Osteocyte (in vitro differentiated cells): ENCODE results near the gene RNPEPL1. TPM values are rescaled to one million over a fixed set of nuclear protein-coding genes. Genes with fewer than 3 reads are reported as not detected.
"Not testable (repeated sequence)": the region's sequence is repeated elsewhere in the genome, so short reads cannot be mapped to it uniquely, and the experiment has no call there.

Experiments used
- DNase-seq: peaks from one replicate; pipeline ENCODE4 v3.0.0; 2021; ENCODE audit warnings: mixed read lengths; ENCODE audit not compliant: unreplicated experiment; ENCODE audit errors: extremely low spot score
- H3K27ac Mint-ChIP-seq: one replicate; pipeline ENCODE4 v1.8.0; 2021; ENCODE audit warnings: mild to moderate bottlenecking, mixed read lengths; ENCODE audit not compliant: unreplicated experiment
- H3K27me3 Mint-ChIP-seq: one replicate; pipeline ENCODE4 v1.8.0; 2021; ENCODE audit warnings: mixed read lengths; ENCODE audit not compliant: unreplicated experiment
- H3K36me3 Mint-ChIP-seq: one replicate; pipeline ENCODE4 v1.8.0; 2021; ENCODE audit warnings: mixed read lengths; ENCODE audit not compliant: unreplicated experiment
- H3K4me1 Mint-ChIP-seq: one replicate; pipeline ENCODE4 v1.8.0; 2021; ENCODE audit warnings: mixed read lengths; ENCODE audit not compliant: unreplicated experiment
- H3K4me3 Mint-ChIP-seq: one replicate; pipeline ENCODE4 v1.8.0; 2021; ENCODE audit warnings: mild to moderate bottlenecking, moderate library complexity, mixed read lengths; ENCODE audit not compliant: unreplicated experiment
- H3K9me3 Mint-ChIP-seq: one replicate; pipeline ENCODE4 v1.8.0; 2021; ENCODE audit warnings: mixed read lengths; ENCODE audit not compliant: unreplicated experiment
- total RNA-seq: library from RNA; stranded (reverse); gene quantifications from 2 replicates; pipeline ENCODE4 v1.2.1, GENCODE V29; 2021
- TF ChIP-seq, protein P1 (sequence below): fragments of 200-600 bp; sonication (generic); IDR thresholded peaks from 2 replicates; pipeline ENCODE4 v1.5.0; 2021; ENCODE audit warnings: antibody characterized with exemption, mild to moderate bottlenecking, moderate library complexity

RNPEPL1 gene
- total RNA-seq, 1 donor from 2014 or later: 56.5 TPM

DNA sequence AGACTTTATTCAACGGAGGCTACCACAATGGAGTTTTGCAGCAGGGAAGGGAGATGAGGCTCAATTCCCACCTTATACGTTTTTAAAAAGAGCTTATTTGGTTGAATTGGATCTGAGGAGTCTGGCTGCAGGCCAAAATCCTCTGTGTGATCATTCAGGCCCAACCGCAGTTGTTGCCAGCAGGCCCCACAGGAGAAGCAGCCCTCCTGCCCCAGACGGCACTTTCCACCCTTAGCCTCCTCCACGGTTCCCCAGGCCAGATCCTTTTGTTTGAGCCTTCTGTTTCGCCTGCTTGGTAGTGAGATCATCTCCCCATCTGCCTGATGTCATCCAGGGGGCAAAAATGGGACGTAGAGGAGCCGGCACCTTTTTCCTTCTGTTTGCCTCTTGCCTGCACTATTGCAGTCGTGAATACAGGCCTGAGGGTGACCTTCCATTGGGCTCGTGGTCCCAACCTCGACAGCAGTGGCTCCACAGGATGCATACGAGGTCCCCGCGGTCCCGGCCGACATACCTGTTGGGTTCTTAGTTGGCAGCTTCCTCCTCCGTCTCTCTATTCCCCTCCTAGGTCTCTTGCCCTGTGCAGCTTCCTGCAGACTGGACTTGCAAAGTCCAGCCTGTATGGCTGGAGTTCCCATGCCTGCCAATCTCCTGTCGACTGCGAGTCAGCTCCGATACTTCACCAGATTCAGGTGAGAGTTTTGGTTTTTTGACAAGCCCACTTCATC is 47.7 kb downstream of the RNPEPL1 start:
- Mint-ChIP-seq H3K4me3 (no peak overlapping the region), H3K27ac (no peak overlapping the region), H3K36me3 (peaks cover 16% of the 10 kb centered on the region), H3K9me3 (peaks cover 5% of the 10 kb centered on the region), H3K4me1 (no peaks in the 10 kb centered on the region), H3K27me3 (no peaks in the 10 kb centered on the region)
- DNase-seq: no peak
- TF ChIP-seq, protein P1, sequence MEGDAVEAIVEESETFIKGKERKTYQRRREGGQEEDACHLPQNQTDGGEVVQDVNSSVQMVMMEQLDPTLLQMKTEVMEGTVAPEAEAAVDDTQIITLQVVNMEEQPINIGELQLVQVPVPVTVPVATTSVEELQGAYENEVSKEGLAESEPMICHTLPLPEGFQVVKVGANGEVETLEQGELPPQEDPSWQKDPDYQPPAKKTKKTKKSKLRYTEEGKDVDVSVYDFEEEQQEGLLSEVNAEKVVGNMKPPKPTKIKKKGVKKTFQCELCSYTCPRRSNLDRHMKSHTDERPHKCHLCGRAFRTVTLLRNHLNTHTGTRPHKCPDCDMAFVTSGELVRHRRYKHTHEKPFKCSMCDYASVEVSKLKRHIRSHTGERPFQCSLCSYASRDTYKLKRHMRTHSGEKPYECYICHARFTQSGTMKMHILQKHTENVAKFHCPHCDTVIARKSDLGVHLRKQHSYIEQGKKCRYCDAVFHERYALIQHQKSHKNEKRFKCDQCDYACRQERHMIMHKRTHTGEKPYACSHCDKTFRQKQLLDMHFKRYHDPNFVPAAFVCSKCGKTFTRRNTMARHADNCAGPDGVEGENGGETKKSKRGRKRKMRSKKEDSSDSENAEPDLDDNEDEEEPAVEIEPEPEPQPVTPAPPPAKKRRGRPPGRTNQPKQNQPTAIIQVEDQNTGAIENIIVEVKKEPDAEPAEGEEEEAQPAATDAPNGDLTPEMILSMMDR: no peak

DNA sequence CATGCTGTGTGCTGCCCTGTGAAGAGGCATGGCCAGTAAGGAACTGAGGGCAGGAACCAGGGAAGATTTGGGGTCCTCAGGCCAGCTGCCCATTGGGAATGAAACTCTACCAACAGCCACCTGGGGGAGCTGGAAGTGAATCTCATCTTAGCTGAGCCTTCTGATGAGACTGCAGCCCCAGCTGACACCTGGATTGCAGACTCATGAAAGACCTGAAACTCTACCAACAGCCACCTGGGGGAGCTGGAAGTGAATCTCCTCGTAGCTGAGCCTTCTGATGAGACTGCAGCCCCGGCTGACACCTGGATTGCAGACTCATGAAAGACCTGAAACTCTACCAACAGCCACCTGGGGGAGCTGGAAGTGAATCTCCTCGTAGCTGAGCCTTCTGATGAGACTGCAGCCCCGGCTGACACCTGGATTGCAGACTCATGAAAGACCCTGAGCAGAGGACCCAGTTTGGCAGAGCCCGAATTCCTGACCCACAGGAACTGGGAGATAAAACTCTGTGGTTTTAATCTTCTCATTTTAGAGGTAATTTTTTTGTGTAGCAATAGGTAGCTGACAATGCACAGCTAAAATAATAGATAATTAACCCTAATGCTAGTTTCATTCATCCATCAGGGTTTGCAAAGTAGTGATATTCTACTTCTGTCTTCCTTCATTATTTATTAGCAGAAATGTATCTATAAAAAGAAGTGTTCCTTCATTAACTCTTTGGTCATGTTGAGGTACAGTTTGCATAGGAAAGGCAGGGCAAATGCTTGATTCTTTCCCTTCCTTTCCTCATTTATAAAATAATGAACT is 48.8 kb downstream of the RNPEPL1 start:
- H3K9me3 Mint-ChIP-seq, H3K4me3 Mint-ChIP-seq, H3K4me1 Mint-ChIP-seq, DNase-seq, H3K36me3 Mint-ChIP-seq, H3K27ac Mint-ChIP-seq, H3K27me3 Mint-ChIP-seq: not testable (repeated sequence)

- Mint-ChIP-seq H3K27ac (no peak overlapping the region), H3K9me3 (peaks cover 5% of the 10 kb centered on the region), H3K27me3 (no peaks in the 10 kb centered on the region)
These were observed 50.5 kb downstream of the RNPEPL1 start for GRCh38 chr2:240618776-240619175.

DNA sequence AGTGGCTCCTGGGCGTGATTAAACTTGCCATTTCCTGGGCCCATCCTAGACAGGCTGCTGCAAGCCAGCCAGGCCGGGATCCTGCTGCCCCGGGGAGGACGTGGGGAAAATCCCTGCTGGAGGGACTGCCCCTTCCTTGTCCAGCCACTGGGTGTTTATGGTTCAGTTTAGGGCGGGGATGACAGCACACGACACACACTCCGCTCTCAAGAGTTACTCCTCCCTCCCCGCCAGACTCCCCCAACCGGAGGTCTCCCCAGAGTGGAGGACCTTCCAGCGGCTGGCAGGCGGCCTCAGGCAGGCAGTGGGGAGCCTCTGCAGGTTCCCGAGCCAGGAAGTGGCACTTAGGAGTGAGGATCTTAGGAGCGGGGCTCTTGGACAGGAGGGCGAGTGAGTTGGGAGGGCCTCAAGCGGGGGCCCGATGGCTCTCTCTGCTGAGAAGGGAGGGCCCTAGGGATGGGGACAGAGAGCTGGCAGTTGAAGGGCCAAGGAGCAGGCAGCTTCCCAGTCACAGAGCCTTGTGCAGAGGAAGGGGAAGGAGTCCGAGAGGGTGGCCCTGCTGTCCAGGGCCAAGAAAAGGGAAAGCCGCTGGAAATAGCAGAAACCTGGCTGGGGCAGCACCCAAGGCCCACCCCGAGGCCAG is 51.3 kb downstream of the RNPEPL1 start:
- TF ChIP-seq, protein P1: no peak
- no peak overlapping the region for H3K4me3 Mint-ChIP-seq
- no peaks in the 10 kb centered on the region for H3K27me3 Mint-ChIP-seq
- peaks cover 6% of the 10 kb centered on the region for H3K36me3 Mint-ChIP-seq
- H3K9me3 Mint-ChIP-seq: peaks cover 5% of the 10 kb centered on the region
- no peak for DNase-seq
- no peak overlapping the region for H3K27ac Mint-ChIP-seq
- H3K4me1 Mint-ChIP-seq: no peaks in the 10 kb centered on the region

More at GRCh38 chr2:240618776-240619175, 50.5 kb downstream of the RNPEPL1 start:
- DNase-seq: no peak
- TF ChIP-seq, protein P1: no peak
- Mint-ChIP-seq H3K4me3 (no peak overlapping the region), H3K36me3 (peaks cover 6% of the 10 kb centered on the region), H3K4me1 (no peaks in the 10 kb centered on the region)

GRCh38 chr2:240620149-240620731 is 52.0 kb downstream of the RNPEPL1 start:
- Mint-ChIP-seq H3K27ac (no peak overlapping the region), H3K36me3 (peaks cover 6% of the 10 kb centered on the region), H3K9me3 (peaks cover 5% of the 10 kb centered on the region), H3K4me3 (no peak overlapping the region), H3K4me1 (peaks cover 5% of the 10 kb centered on the region), H3K27me3 (no peaks in the 10 kb centered on the region)
- no peak for DNase-seq
- TF ChIP-seq, protein P1: no peak
